K562 (cell line): Measurements from ENCODE around the gene SLC30A7. TPM values are rescaled to one million over a fixed set of nuclear protein-coding genes. Genes with fewer than 3 reads are reported as not detected.

Experiments
- ATAC-seq: fragments of 200-7000 bp; cut with Tn5 transposase; 3 replicates; pipeline ENCODE4 v1.9.1; 2020; ENCODE audit warnings: moderate library complexity
- BruUV-seq: library from RNA; stranded (reverse); fragments of 400-500 nt; replicated peaks from 2 replicates; lab custom pipeline; 2021; lab: Mats Ljungman, UMichigan
- CTCF ChIA-PET: fragments of 300-600 bp; formaldehyde crosslinking; extraction: SDS; loops from one replicate; lab custom pipeline; 2021; ENCODE audit warnings: low intra/inter-chr PET ratio; lab: Yijun Ruan, JAX
- POLR2A ChIA-PET: fragments of 300-600, 350-650 bp; sonication (Branson Sonifier 250); formaldehyde crosslinking; extraction: SDS; loops from one replicate; lab custom pipeline; 2021; ENCODE audit warnings: antibody characterized with exemption, inconsistent platforms; lab: Yijun Ruan, JAX
- DNase-seq, 4 experiments: peaks; one replicate each; pipeline versions ENCODE4 v3.0.0 to v3.0.0-alpha.2; 2011 to 2018; ENCODE audit warnings: low spot score in 3 of 4, mixed read lengths in 3 of 4; ENCODE audit errors: extremely low read depth in 1 of 4
- FAIRE-seq: peaks from 2 replicates; lab custom pipeline; 2011; peaks lifted over from hg19 to GRCh38; lab: Jason Lieb, UNC
- H2AFZ ChIP-seq: 2 replicates; pipeline ENCODE4 v1.6.0; 2011; ENCODE audit warnings: low read depth, low read length, control low read depth, inconsistent platforms
- H3K27ac ChIP-seq: fragments of 200-600 bp; 3 replicates; pipeline ENCODE4 v1.8.0; 2011; ENCODE audit warnings: low read depth, mild to moderate bottlenecking, control low read depth, inconsistent platforms, low read length, moderate library complexity, mixed read lengths; ENCODE audit errors: extremely low read depth
- H3K27me3 ChIP-seq, 2 experiments: fragments of 300-600 bp in 1 of 2; 2 replicates in 1 of 2; 3 replicates in 1 of 2; pipeline versions ENCODE4 v1.6.0 to v1.8.0; 2011; ENCODE audit warnings: inconsistent platforms in 2 of 2, low read length in 2 of 2, mild to moderate bottlenecking in 1 of 2, mixed read lengths in 1 of 2, moderate library complexity in 1 of 2; ENCODE audit not compliant: control insufficient read depth in 2 of 2, insufficient read depth in 2 of 2
- H3K36me3 ChIP-seq: fragments of 300-600 bp; 3 replicates; pipeline ENCODE4 v1.8.0; 2011; ENCODE audit warnings: mild to moderate bottlenecking, low read length, inconsistent platforms; ENCODE audit not compliant: control insufficient read depth, insufficient read depth
- H3K4me1 ChIP-seq, 2 experiments: fragments of 200-600 bp in 1 of 2; replicated peaks in 1 of 2; 2 replicates in 1 of 2; 3 replicates in 1 of 2; pipeline versions ENCODE4 v1.5.1 to v1.8.0; 2011; ENCODE audit warnings: inconsistent platforms in 2 of 2, low read length in 2 of 2, mild to moderate bottlenecking in 1 of 2, mixed read lengths in 1 of 2, moderate library complexity in 1 of 2; ENCODE audit not compliant: control insufficient read depth in 2 of 2, insufficient read depth in 2 of 2
- H3K4me2 ChIP-seq: 2 replicates; pipeline ENCODE4 v1.6.1; 2011; ENCODE audit warnings: low read length, control low read depth, inconsistent platforms, mixed read lengths; ENCODE audit not compliant: insufficient read depth
- H3K4me3 ChIP-seq: fragments of 200-600 bp; sonication (generic), shearing (Covaris generic); 2 replicates; pipeline ENCODE4 v1.5.1; 2016; ENCODE audit warnings: control low read depth, inconsistent platforms
- H3K79me2 ChIP-seq: fragments of 200-600 bp; 3 replicates; pipeline ENCODE4 v1.8.0; 2011; ENCODE audit warnings: low read length, inconsistent platforms; ENCODE audit not compliant: control insufficient read depth, insufficient read depth
- H3K9ac ChIP-seq, 2 experiments: 2 replicates each; pipeline versions ENCODE4 v1.6.0 to v1.6.1; 2011; ENCODE audit warnings: low read depth in 2 of 2, low read length in 2 of 2, control low read depth in 1 of 2, inconsistent platforms in 1 of 2, mild to moderate bottlenecking in 1 of 2, mixed read lengths in 1 of 2; ENCODE audit not compliant: insufficient read depth in 1 of 2
- H3K9me1 ChIP-seq: one replicate; pipeline ENCODE4 v1.6.0; 2011; ENCODE audit warnings: inconsistent platforms, mild to moderate bottlenecking, low read length, moderate library complexity; ENCODE audit not compliant: control insufficient read depth, insufficient read depth
- H3K9me3 ChIP-seq: replicated peaks from 2 replicates; pipeline ENCODE4 v1.5.1; 2011; ENCODE audit warnings: low read depth, low read length, inconsistent platforms; ENCODE audit not compliant: control insufficient read depth, insufficient read depth
- H4K20me1 ChIP-seq: replicated peaks from 2 replicates; pipeline ENCODE4 v1.6.1; 2011; ENCODE audit warnings: low read length, inconsistent platforms, mixed read lengths; ENCODE audit not compliant: control insufficient read depth, insufficient read depth
- ARID1B ChIP-seq: fragments of 450-650 bp; IDR thresholded peaks from 2 replicates; pipeline ENCODE4 v1.6.1; 2016; ENCODE audit warnings: antibody characterized with exemption, mild to moderate bottlenecking, inconsistent platforms
- CBFA2T3 ChIP-seq: fragments of 450-650 bp; IDR thresholded peaks from 2 replicates; pipeline ENCODE4 v1.6.1; 2017
- MEIS2 ChIP-seq: fragments of 450-650 bp; IDR thresholded peaks from 2 replicates; pipeline ENCODE4 v1.6.1; 2014; ENCODE audit warnings: mild to moderate bottlenecking; ENCODE audit not compliant: partially characterized antibody
- ZNF668 ChIP-seq: fragments of 250-450 bp; sonication (Bioruptor Pico); IDR thresholded peaks from 2 replicates; pipeline ENCODE4 v1.8.0; 2022; ENCODE audit warnings: mild to moderate bottlenecking, inconsistent platforms
- WGBS: fragments of 100-300 bp; shearing (Covaris generic); methylation state at CpG from one replicate; pipeline ENCODE4 v1.1.6; 2016; ENCODE audit warnings: low coverage, mixed read lengths; ENCODE audit not compliant: insufficient coverage; ENCODE audit errors: missing lambda C conversion rate; 5-methylcytosine and 5-hydroxymethylcytosine counted together
- in situ Hi-C: fragments of 300-500 bp; cut with MboI; formaldehyde crosslinking; loops from 4 replicates; pipeline ENCODE4 v1.15.0; 2018; ENCODE audit warnings: inconsistent platforms, mixed read lengths
- intact Hi-C: fragments of 100-400 bp; cut with micrococcal nuclease; formaldehyde crosslinking; loops from 2 replicates; pipeline ENCODE4 v1.14.2; 2022
- polyA plus RNA-seq, 8 experiments: library from polyadenylated mRNA; depleted of rRNA in 4 of 8; stranded (reverse) in 5 of 8; unstranded in 3 of 8; fragments of >200 nt; fragmentation: Nextera tagmentation in 2 of 8; fragmentation: Illumina TruSeq in 1 of 8; extraction: Ambion mirVana in 2 of 8; extraction: Trizol in 1 of 8; gene quantifications; 2 replicates each; pipeline versions ENCODE4 v1.2.1 to v1.2.3, GENCODE V29; 2011 to 2014; ENCODE audit warnings: inconsistent platforms in 1 of 8, missing spikeins in 1 of 8
- total RNA-seq, 7 experiments: library from RNA; depleted of rRNA in 6 of 7; stranded (reverse); fragments of >200 nt in 6 of 7; fragmentation: Illumina TruSeq in 2 of 7; extraction: Trizol in 2 of 7; gene quantifications; 2 replicates each; pipeline versions ENCODE4 v1.2.1 to v1.2.3, GENCODE V29; 2011 to 2021; ENCODE audit warnings: low replicate concordance in 1 of 7
- TF ChIP-seq, protein P1 (sequence below): sonication (generic); formaldehyde crosslinking; IDR thresholded peaks from 2 replicates; pipeline ENCODE4 v1.8.0; 2023; ENCODE audit warnings: missing genetic modification reagents, mild to moderate bottlenecking, borderline replicate concordance
- TF ChIP-seq, protein P2 (sequence below): fragments of 450-650 bp; IDR thresholded peaks from 2 replicates; pipeline ENCODE4 v1.6.1; 2016
- TF ChIP-seq, protein P3 (sequence below), 2 experiments: IDR thresholded peaks in 1 of 2; conservative IDR thresholded peaks in 1 of 2; 2 replicates each; pipeline ENCODE4 v1.6.1; 2016; ENCODE audit warnings: low read depth in 2 of 2, mild to moderate bottlenecking in 1 of 2, missing compliant biosample characterization in 1 of 2, missing genetic modification characterization in 1 of 2, moderate library complexity in 1 of 2

The SLC30A7 gene
- total and polyA plus RNA-seq, 9 of the 15 experiments (the other 6 are each of a cell fraction or from before 2014, with no cell fraction given) = 3.5 to 17.1 (median 7.2) TPM

DNA sequence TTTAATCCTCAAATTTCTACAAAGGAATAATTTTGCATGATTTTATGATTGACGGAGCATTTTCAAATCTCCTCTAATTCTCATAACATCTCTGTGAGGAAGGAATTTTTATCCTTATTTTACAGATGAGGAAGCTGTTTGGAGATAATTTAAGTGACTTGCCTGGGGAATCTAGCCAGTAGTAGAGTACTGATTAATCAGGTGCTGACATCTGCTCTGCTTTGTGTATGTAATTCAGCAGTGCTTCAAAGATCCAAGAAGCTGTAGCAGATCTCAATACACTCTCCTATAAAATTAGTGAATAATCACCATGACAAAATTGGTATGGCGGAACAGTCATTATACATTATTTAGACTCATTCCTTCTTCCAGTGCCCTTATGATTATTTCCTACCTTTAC lies 83.7 kb downstream of the SLC30A7 start:
- Histone ChIP-seq H4K20me1 (no peaks in the 10 kb centered on the region), H3K9me3 (no peaks in the 10 kb centered on the region), H3K27me3 (no peaks in the 10 kb centered on the region), H3K79me2 (no peaks in the 10 kb centered on the region), H3K4me2 (no peak overlapping the region), H3K36me3 (peaks cover 44% of the 10 kb centered on the region; the same call in 2 of the 3 replicates), H3K4me1 (no peaks in the 10 kb centered on the region), H3K9me1 (no peaks in the 10 kb centered on the region), H2AFZ (no peak overlapping the region), H3K4me3 (no peak overlapping the region), H3K9ac (no peak overlapping the region), H3K27ac (no peak overlapping the region)
- WGBS = 74% methylated on average over 2 of the region's 2 CpGs
- FAIRE-seq (no peak), DNase-seq (peak in 1 of 4 experiments; percentile 17), ATAC-seq (peak; percentile 43; the same call in 2 of the 3 replicates)
- BruUV-seq = no TSS peak
- peak; percentile 40 for TF ChIP-seq MEIS2
- TF ChIP-seq, protein P1, sequence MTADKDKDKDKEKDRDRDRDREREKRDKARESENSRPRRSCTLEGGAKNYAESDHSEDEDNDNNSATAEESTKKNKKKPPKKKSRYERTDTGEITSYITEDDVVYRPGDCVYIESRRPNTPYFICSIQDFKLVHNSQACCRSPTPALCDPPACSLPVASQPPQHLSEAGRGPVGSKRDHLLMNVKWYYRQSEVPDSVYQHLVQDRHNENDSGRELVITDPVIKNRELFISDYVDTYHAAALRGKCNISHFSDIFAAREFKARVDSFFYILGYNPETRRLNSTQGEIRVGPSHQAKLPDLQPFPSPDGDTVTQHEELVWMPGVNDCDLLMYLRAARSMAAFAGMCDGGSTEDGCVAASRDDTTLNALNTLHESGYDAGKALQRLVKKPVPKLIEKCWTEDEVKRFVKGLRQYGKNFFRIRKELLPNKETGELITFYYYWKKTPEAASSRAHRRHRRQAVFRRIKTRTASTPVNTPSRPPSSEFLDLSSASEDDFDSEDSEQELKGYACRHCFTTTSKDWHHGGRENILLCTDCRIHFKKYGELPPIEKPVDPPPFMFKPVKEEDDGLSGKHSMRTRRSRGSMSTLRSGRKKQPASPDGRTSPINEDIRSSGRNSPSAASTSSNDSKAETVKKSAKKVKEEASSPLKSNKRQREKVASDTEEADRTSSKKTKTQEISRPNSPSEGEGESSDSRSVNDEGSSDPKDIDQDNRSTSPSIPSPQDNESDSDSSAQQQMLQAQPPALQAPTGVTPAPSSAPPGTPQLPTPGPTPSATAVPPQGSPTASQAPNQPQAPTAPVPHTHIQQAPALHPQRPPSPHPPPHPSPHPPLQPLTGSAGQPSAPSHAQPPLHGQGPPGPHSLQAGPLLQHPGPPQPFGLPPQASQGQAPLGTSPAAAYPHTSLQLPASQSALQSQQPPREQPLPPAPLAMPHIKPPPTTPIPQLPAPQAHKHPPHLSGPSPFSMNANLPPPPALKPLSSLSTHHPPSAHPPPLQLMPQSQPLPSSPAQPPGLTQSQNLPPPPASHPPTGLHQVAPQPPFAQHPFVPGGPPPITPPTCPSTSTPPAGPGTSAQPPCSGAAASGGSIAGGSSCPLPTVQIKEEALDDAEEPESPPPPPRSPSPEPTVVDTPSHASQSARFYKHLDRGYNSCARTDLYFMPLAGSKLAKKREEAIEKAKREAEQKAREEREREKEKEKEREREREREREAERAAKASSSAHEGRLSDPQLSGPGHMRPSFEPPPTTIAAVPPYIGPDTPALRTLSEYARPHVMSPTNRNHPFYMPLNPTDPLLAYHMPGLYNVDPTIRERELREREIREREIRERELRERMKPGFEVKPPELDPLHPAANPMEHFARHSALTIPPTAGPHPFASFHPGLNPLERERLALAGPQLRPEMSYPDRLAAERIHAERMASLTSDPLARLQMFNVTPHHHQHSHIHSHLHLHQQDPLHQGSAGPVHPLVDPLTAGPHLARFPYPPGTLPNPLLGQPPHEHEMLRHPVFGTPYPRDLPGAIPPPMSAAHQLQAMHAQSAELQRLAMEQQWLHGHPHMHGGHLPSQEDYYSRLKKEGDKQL (CRISPR knock-in tag) = no peak
- TF ChIP-seq ZNF668 (CRISPR knock-in tag) = no peak
- TF ChIP-seq, protein P2, sequence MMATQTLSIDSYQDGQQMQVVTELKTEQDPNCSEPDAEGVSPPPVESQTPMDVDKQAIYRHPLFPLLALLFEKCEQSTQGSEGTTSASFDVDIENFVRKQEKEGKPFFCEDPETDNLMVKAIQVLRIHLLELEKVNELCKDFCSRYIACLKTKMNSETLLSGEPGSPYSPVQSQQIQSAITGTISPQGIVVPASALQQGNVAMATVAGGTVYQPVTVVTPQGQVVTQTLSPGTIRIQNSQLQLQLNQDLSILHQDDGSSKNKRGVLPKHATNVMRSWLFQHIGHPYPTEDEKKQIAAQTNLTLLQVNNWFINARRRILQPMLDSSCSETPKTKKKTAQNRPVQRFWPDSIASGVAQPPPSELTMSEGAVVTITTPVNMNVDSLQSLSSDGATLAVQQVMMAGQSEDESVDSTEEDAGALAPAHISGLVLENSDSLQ = 0 out of 2 replicates have a peak, but pooled peaks have one; percentile 6
- TF ChIP-seq, protein P3, sequence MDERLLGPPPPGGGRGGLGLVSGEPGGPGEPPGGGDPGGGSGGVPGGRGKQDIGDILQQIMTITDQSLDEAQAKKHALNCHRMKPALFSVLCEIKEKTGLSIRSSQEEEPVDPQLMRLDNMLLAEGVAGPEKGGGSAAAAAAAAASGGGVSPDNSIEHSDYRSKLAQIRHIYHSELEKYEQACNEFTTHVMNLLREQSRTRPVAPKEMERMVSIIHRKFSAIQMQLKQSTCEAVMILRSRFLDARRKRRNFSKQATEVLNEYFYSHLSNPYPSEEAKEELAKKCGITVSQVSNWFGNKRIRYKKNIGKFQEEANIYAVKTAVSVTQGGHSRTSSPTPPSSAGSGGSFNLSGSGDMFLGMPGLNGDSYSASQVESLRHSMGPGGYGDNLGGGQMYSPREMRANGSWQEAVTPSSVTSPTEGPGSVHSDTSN (CRISPR knock-in tag; IDR thresholded peaks at IDR 0.05; ENCODE audit: low read depth) = no peak
- TF ChIP-seq, protein P3 (tag; conservative IDR thresholded peaks at IDR 0.05; ENCODE audit: low read depth) = peak; percentile 72
- 0 out of 2 replicates have a peak, but pooled peaks have one; percentile 32 for TF ChIP-seq ARID1B
- peak; percentile 31; the same call in 1 of the 2 replicates for TF ChIP-seq CBFA2T3
- CTCF ChIA-PET = no interaction called here
- POLR2A ChIA-PET = interaction anchor here (0.9 to 1.1 kb wide), 2 partner anchors 9 to 10 kb away, joined by 3 read pairs; no protein-coding TSS in a partner anchor
- intact Hi-C loops = no loop called here
- in situ Hi-C loops = no loop called here
